Testis (tissue), 2 donors: ENCODE results near the gene UTP4.

Source experiments
- CTCF ChIP-seq, 3 experiments: fragments of 450-650 bp in 2 of 3; fragments of 200-600 bp in 1 of 3; sonication (generic) in 1 of 3; IDR thresholded peaks; one replicate each; pipeline ENCODE4 v1.5.1; 2016 to 2019; ENCODE audit warnings: antibody characterized with exemption in 3 of 3, mild to moderate bottlenecking in 2 of 3, moderate library complexity in 1 of 3
- POLR2A ChIP-seq: fragments of 450-650 bp; IDR thresholded peaks from one replicate; pipeline ENCODE4 v1.6.1; 2017; ENCODE audit warnings: antibody characterized with exemption, mild to moderate bottlenecking, moderate library complexity

- no peak for TF ChIP-seq CTCF (IDR thresholded peaks at IDR 0.05)
- TF ChIP-seq POLR2A, result no peak
Observed at GRCh38 chr16:69130461-69130860, 2.0 kb upstream of the UTP4 start.
